ENCODE results near the gene ECE1.

ECE1 gene

DNA sequence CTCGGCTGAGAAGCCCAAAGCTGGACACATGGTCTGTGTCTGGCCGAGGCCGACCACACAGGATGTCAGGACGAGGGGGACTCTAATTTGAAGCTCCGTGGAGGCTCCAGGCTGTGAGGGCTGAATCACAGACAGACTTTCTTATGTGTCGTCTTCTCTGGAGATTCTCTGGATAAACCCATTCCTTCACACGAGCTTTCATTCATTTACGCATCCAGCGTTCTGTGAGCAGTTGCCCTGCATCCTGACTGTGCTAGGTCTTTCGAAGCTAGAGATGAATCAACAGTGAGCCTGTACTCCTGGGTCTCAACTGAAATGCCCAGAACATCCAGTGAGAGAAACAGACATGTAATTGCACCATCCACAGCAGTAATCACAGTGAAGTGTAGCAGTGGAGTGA lies 49.6 kb downstream of the ECE1 start:
- Histone ChIP-seq H3K4me3 (ENCODE audit: low read length, poor library complexity, severe bottlenecking) (no peak overlapping the region), H3K9ac (ENCODE audit: low read depth, low read length, poor library complexity, severe bottlenecking) (no peak overlapping the region), H3K9me3 (ENCODE audit: insufficient read depth, low read depth, low read length) (no peaks in the 10 kb centered on the region), H3K79me2 (ENCODE audit: insufficient read depth, low read length) (no peaks in the 10 kb centered on the region), H3K4me1 (ENCODE audit: insufficient read depth, low read length, poor library complexity, severe bottlenecking) (no peaks in the 10 kb centered on the region), H3K36me3 (ENCODE audit: insufficient read depth, low read length) (0 out of 2 replicates have a peak, but pooled peaks cover 7% of the 10 kb centered on the region), H4K20me1 (ENCODE audit: insufficient read depth, low read length, poor library complexity, severe bottlenecking) (no peaks in the 10 kb centered on the region), H3K27me3 (ENCODE audit: insufficient read depth, low read length, poor library complexity, severe bottlenecking) (no peaks in the 10 kb centered on the region), H3K9me2 (replicated peaks; ENCODE audit: low read depth, low read length) (no peaks in the 10 kb centered on the region), H3F3A (ENCODE audit: low read depth) (no peaks in the 10 kb centered on the region), H2AFZ (ENCODE audit: low read length) (no peak overlapping the region), H3K4me2 (ENCODE audit: low read depth, low read length, poor library complexity, severe bottlenecking) (no peak overlapping the region)
- TF ChIP-seq EZH2phosphoT487 (IDR thresholded peaks at IDR 0.05; ENCODE audit: borderline replicate concordance) = no peak
- TF ChIP-seq, protein P1, sequence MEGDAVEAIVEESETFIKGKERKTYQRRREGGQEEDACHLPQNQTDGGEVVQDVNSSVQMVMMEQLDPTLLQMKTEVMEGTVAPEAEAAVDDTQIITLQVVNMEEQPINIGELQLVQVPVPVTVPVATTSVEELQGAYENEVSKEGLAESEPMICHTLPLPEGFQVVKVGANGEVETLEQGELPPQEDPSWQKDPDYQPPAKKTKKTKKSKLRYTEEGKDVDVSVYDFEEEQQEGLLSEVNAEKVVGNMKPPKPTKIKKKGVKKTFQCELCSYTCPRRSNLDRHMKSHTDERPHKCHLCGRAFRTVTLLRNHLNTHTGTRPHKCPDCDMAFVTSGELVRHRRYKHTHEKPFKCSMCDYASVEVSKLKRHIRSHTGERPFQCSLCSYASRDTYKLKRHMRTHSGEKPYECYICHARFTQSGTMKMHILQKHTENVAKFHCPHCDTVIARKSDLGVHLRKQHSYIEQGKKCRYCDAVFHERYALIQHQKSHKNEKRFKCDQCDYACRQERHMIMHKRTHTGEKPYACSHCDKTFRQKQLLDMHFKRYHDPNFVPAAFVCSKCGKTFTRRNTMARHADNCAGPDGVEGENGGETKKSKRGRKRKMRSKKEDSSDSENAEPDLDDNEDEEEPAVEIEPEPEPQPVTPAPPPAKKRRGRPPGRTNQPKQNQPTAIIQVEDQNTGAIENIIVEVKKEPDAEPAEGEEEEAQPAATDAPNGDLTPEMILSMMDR (conservative IDR thresholded peaks at IDR 0.05; ENCODE audit: low read length) = no peak

- no peaks in the 10 kb centered on the region for H3K9me2 ChIP-seq (replicated peaks; ENCODE audit: low read depth, low read length)
- H3F3A ChIP-seq (ENCODE audit: low read depth) = no peaks in the 10 kb centered on the region
- no peaks in the 10 kb centered on the region for H3K9me3 ChIP-seq (ENCODE audit: insufficient read depth, low read depth, low read length)
- no peak overlapping the region for H3K4me2 ChIP-seq (ENCODE audit: low read depth, low read length, poor library complexity, severe bottlenecking)
- TF ChIP-seq, protein P1 (conservative IDR thresholded peaks at IDR 0.05; ENCODE audit: low read length) = no peak
- no peak for TF ChIP-seq EZH2phosphoT487 (IDR thresholded peaks at IDR 0.05; ENCODE audit: borderline replicate concordance)
- H3K4me3 ChIP-seq (ENCODE audit: low read length, poor library complexity, severe bottlenecking) = no peak overlapping the region
- no peaks in the 10 kb centered on the region for H3K4me1 ChIP-seq (ENCODE audit: insufficient read depth, low read length, poor library complexity, severe bottlenecking)
- no peaks in the 10 kb centered on the region for H3K79me2 ChIP-seq (ENCODE audit: insufficient read depth, low read length)
- H3K27me3 ChIP-seq (ENCODE audit: insufficient read depth, low read length, poor library complexity, severe bottlenecking) = no peaks in the 10 kb centered on the region
- no peak overlapping the region for H3K9ac ChIP-seq (ENCODE audit: low read depth, low read length, poor library complexity, severe bottlenecking)
- H2AFZ ChIP-seq (ENCODE audit: low read length) = no peak overlapping the region
- no peaks in the 10 kb centered on the region for H4K20me1 ChIP-seq (ENCODE audit: insufficient read depth, low read length, poor library complexity, severe bottlenecking)
- H3K36me3 ChIP-seq (ENCODE audit: insufficient read depth, low read length) = 0 out of 2 replicates have a peak, but pooled peaks cover 7% of the 10 kb centered on the region
Measured at GRCh38 chr1:21239221-21239620, 51.0 kb downstream of the ECE1 start.

DNA sequence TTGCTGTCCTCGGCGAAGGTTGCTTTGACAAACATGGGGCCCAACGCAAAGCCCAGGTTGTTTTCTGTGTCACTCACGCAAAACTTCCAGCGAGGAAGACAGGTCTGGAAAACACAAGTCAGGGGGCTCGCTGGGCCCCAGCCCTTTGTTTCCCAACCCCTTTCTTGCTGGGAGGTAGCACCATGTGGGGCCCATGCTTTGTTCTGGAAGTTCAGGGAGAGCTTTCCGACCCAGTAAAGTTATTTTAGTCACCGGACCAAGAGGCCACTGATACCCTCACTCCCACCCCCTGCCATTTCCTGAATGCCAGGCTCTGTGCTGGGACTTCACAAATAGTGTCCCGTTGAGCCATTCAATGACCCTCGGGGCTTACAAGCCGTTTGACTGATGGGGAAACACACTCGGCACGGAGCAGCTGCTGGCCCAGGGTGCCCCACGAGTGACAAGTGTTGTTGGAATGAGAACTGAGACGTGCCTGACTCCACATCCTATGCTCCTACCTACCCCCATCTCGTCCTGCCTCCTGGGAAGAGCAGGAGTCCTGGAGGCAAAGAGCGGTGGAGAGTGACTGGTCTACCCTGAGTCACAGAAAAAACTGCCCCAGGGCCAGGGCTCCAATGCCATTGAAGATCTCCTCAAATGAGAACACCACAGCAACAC lies 52.0 kb downstream of the ECE1 start:
- Histone ChIP-seq H3K4me1 (ENCODE audit: insufficient read depth, low read length, poor library complexity, severe bottlenecking) (no peaks in the 10 kb centered on the region), H2AFZ (ENCODE audit: low read length) (no peak overlapping the region), H3K9ac (ENCODE audit: low read depth, low read length, poor library complexity, severe bottlenecking) (no peak overlapping the region), H3K4me3 (ENCODE audit: low read length, poor library complexity, severe bottlenecking) (no peak overlapping the region), H3F3A (ENCODE audit: low read depth) (no peaks in the 10 kb centered on the region), H4K20me1 (ENCODE audit: insufficient read depth, low read length, poor library complexity, severe bottlenecking) (no peaks in the 10 kb centered on the region), H3K4me2 (ENCODE audit: low read depth, low read length, poor library complexity, severe bottlenecking) (no peak overlapping the region), H3K36me3 (ENCODE audit: insufficient read depth, low read length) (peaks cover 7% of the 10 kb centered on the region; the same call in 1 of the 2 replicates), H3K9me3 (ENCODE audit: insufficient read depth, low read depth, low read length) (no peaks in the 10 kb centered on the region), H3K79me2 (ENCODE audit: insufficient read depth, low read length) (no peaks in the 10 kb centered on the region), H3K9me2 (replicated peaks; ENCODE audit: low read depth, low read length) (no peaks in the 10 kb centered on the region), H3K27me3 (ENCODE audit: insufficient read depth, low read length, poor library complexity, severe bottlenecking) (no peaks in the 10 kb centered on the region)
- TF ChIP-seq, protein P1 (conservative IDR thresholded peaks at IDR 0.05; ENCODE audit: low read length) = no peak
- TF ChIP-seq EZH2phosphoT487 (IDR thresholded peaks at IDR 0.05; ENCODE audit: borderline replicate concordance) = no peak
